HEK293T (cell line): Measurements from ENCODE around the gene MAPK1.
A peak's percentile ranks its signal among the peaks of the same experiment; 100 is the strongest.
"Not testable (repeated sequence)": the region's sequence is repeated elsewhere in the genome, so short reads cannot be mapped to it uniquely, and the experiment has no call there.

Source experiments
- CTCF ChIA-PET: fragments of 350-600 bp; formaldehyde crosslinking; extraction: SDS; loops from one replicate; lab custom pipeline; 2021; ENCODE audit warnings: antibody characterized with exemption, inconsistent platforms; lab: Yijun Ruan, JAX
- POLR2A ChIA-PET: fragments of 350-600 bp; formaldehyde crosslinking; extraction: SDS; loops from one replicate; lab custom pipeline; 2020; ENCODE audit warnings: antibody characterized with exemption, inconsistent platforms; lab: Yijun Ruan, JAX
- DNase-seq: peaks from one replicate; pipeline ENCODE4 v3.0.0; 2012; ENCODE audit warnings: mixed read lengths; ENCODE audit errors: extremely low spot score
- ARNT ChIP-seq: fragments of 450-650 bp; IDR thresholded peaks from 2 replicates; pipeline ENCODE4 v1.6.1; 2017; ENCODE audit warnings: mild to moderate bottlenecking
- BHLHE40 ChIP-seq: fragments of 450-650 bp; IDR thresholded peaks from 2 replicates; pipeline ENCODE4 v1.6.1; 2016; ENCODE audit warnings: mild to moderate bottlenecking, moderate library complexity, borderline replicate concordance
- CTBP1 ChIP-seq: fragments of 450-650 bp; IDR thresholded peaks from 2 replicates; pipeline ENCODE4 v1.6.1; 2016; ENCODE audit warnings: borderline replicate concordance
- ELF4 ChIP-seq: fragments of 450-650 bp; IDR thresholded peaks from 2 replicates; pipeline ENCODE4 v1.6.1; 2017; ENCODE audit warnings: antibody characterized with exemption
- FOXA1 ChIP-seq: fragments of 450-650 bp; IDR thresholded peaks from 2 replicates; pipeline ENCODE4 v1.6.1; 2016; ENCODE audit warnings: mild to moderate bottlenecking
- FOXK2 ChIP-seq: fragments of 450-650 bp; IDR thresholded peaks from 2 replicates; pipeline ENCODE4 v1.6.1; 2016; ENCODE audit warnings: mild to moderate bottlenecking
- FOXM1 ChIP-seq: fragments of 450-650 bp; IDR thresholded peaks from 2 replicates; pipeline ENCODE4 v1.6.1; 2017; ENCODE audit warnings: mild to moderate bottlenecking, borderline replicate concordance
- HDGF ChIP-seq: fragments of 450-650 bp; IDR thresholded peaks from 2 replicates; pipeline ENCODE4 v1.6.1; 2017; ENCODE audit warnings: antibody characterized with exemption, borderline replicate concordance
- L3MBTL2 ChIP-seq: fragments of 450-650 bp; conservative IDR thresholded peaks from 2 replicates; pipeline ENCODE4 v1.6.1; 2016; ENCODE audit warnings: mild to moderate bottlenecking
- LEF1 ChIP-seq: fragments of 450-650 bp; IDR thresholded peaks from 2 replicates; pipeline ENCODE4 v1.6.1; 2017; ENCODE audit warnings: mild to moderate bottlenecking, borderline replicate concordance
- NFRKB ChIP-seq: fragments of 450-650 bp; IDR thresholded peaks from 2 replicates; pipeline ENCODE4 v1.6.1; 2016; ENCODE audit warnings: mild to moderate bottlenecking, moderate library complexity
- PKNOX1 ChIP-seq: fragments of 450-650 bp; IDR thresholded peaks from 2 replicates; pipeline ENCODE4 v1.6.1; 2016
- SP1 ChIP-seq: fragments of 450-650 bp; IDR thresholded peaks from 2 replicates; pipeline ENCODE4 v1.6.1; 2017
- SUZ12 ChIP-seq: fragments of 450-650 bp; IDR thresholded peaks from 2 replicates; pipeline ENCODE4 v1.6.1; 2016; ENCODE audit warnings: mild to moderate bottlenecking
- TARDBP ChIP-seq: fragments of 450-650 bp; IDR thresholded peaks from 2 replicates; pipeline ENCODE4 v1.6.1; 2016
- ZNF384 ChIP-seq: fragments of 450-650 bp; IDR thresholded peaks from 2 replicates; pipeline ENCODE4 v1.6.1; 2016

MAPK1 gene

DNA sequence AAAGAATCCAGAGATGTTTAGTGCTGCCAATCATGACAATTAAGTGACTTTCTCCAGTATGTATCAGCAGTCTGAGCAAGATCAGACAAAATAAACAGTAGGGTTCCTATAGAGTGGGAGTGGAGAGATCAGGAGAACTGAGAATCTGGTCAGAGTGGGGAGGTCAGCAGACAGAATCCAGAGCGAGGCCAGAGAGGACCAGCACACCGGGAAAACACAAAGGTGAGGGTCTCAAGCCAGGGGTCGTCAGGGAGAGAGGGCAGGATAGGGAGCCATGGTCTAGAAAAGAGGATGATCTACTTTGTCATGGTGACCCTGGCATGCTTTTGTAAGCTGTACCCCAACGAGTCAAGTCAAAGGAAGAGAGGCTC is 39.2 kb downstream of the MAPK1 start:
- ChIA-PET CTCF (no interaction called here), POLR2A (no interaction called here)
- no peak for DNase-seq
- TF ChIP-seq PKNOX1: peak; percentile 28; the same call in 1 of the 2 replicates
- TF ChIP-seq HDGF: no peak

DNA sequence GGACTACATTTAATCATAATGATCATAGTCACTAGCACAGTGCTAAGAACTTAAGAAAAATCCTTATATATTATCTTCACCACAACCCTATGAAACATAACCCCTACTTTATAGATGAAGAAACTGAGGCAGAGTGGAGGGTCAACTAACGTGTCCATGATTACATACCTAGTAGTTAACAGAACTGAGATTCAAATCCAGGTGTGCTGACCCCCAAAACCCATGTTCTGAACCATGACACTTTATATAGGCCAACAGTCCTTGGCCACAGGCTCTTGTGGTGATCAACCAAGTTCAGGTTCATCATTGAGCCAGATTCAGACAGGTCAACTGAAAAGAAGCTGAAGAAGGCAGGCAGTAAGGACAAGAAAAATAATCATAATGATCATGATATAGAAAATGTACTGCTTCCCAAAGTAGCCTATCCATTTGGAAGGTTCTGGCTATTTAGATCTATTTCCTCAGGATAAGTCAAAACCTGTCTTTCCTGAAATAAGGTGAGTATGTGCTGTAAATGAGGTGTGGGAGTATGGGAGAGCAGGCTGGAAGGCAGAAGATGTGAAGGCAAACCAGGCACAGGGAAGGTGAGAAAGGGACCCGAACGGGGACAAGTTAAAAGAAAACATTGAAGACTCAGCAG is 39.7 kb downstream of the MAPK1 start:
- CTCF ChIA-PET: no interaction called here
- DNase-seq: no peak
- TF ChIP-seq SUZ12: no peak
- no peak for TF ChIP-seq BHLHE40
- no peak for TF ChIP-seq FOXM1
- no peak for TF ChIP-seq LEF1
- no peak for TF ChIP-seq HDGF
- POLR2A ChIA-PET: no interaction called here

GRCh38 chr22:21826204-21826603 is 41.2 kb downstream of the MAPK1 start:
- TF ChIP-seq PKNOX1: no peak
- no peak for TF ChIP-seq BHLHE40
- no peak for TF ChIP-seq ELF4
- no peak for TF ChIP-seq LEF1
- no peak for TF ChIP-seq L3MBTL2
- no peak for TF ChIP-seq SUZ12
- TF ChIP-seq NFRKB: no peak
- no peak for TF ChIP-seq HDGF
- no peak for TF ChIP-seq FOXM1
- no peak for TF ChIP-seq FOXK2
- TF ChIP-seq ARNT: no peak
- TF ChIP-seq TARDBP: no peak
- no peak for TF ChIP-seq FOXA1
- TF ChIP-seq ZNF384: no peak
- no peak for TF ChIP-seq CTBP1
- ChIA-PET CTCF (no interaction called here), POLR2A (no interaction called here)
- DNase-seq: no peak

DNA sequence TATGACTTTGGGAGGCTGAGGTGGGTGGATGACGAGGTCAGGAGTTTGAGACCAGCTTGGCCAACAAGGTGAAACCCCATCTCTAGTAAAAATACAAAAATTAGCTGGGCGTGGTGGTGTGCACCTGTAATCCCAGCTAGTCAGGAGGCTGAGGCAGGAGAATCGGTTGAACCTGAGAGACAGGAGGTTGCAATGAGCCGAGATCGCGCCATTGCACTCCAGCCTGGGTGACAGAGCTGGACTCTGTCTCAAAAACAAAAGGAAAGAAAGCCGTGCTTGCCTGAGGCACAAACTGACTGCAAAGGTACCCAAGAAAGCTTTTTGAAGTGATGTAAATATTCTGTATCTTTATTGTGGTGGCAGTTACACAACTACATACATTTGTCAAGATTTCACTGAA is 42.5 kb downstream of the MAPK1 start:
- POLR2A ChIA-PET, DNase-seq: not testable (repeated sequence)
- CTCF ChIA-PET: interaction anchor here (0.7 kb wide), 1 partner anchor 1417 kb away, joined by 3 read pairs; no protein-coding TSS in a partner anchor

- POLR2A ChIA-PET: no interaction called here
- no peak for TF ChIP-seq BHLHE40
- no peak for TF ChIP-seq TARDBP
- TF ChIP-seq HDGF: no peak
- TF ChIP-seq SUZ12: no peak
- DNase-seq: no peak
- CTCF ChIA-PET: interaction anchor here (0.7 kb wide), 1 partner anchor 1418 kb away, joined by 3 read pairs; no protein-coding TSS in a partner anchor
Measured at GRCh38 chr22:21824445-21824912, 43.0 kb downstream of the MAPK1 start.

DNA sequence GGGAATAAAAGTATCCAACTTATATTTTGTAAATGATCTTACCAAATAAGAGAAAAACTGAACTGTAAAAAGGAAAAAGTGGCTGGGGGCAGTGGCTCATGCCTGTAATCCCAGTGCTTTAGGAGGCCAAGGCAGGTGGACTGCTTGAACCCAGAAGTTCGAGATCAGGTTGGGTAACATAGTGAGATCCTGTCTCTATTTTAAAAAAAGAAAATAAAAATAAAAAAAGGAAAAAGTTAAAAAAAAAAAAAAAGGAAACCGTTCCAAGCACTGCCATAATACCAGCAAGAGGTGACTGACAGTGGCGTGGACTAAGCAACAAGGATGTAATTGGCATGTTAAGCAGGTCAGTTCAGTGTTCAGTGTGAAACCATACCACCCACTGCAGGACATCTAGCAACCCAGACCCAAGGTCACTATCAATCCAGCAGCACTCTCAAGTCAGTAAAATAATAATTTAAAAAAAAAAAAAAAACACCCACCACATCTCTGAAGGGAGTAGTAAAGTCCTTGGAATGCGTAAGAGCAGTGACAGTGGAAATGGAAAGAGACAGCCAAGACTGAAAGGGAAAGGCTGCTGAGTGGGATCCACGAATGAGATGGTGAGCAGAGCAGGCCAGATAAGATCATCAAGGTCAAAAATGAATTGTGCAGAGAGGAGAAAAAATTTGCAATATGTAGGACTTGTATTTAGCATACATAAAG is 43.6 kb downstream of the MAPK1 start:
- no peak for TF ChIP-seq TARDBP
- TF ChIP-seq HDGF: no peak
- TF ChIP-seq FOXK2: no peak
- no peak for TF ChIP-seq ARNT
- no peak for TF ChIP-seq LEF1
- no peak for TF ChIP-seq SP1
- no peak for TF ChIP-seq BHLHE40
- TF ChIP-seq FOXM1: no peak
- TF ChIP-seq PKNOX1: no peak
- TF ChIP-seq FOXA1: no peak
- no peak for TF ChIP-seq ZNF384
- no peak for TF ChIP-seq ELF4
- TF ChIP-seq L3MBTL2: no peak
- no peak for TF ChIP-seq SUZ12
- TF ChIP-seq CTBP1: no peak
- POLR2A ChIA-PET: no interaction called here
- CTCF ChIA-PET: interaction anchor here (0.7 kb wide), 1 partner anchor 1418 kb away, joined by 3 read pairs; no protein-coding TSS in a partner anchor

More for the DNA sequence above, 43.6 kb downstream of the MAPK1 start:
- no peak for DNase-seq
